K562 (cell line): ENCODE results near the gene ZNF521. TPM values are rescaled to one million over a fixed set of nuclear protein-coding genes. Genes with fewer than 3 reads are reported as not detected.

Experiments
- ARID1B ChIP-seq: fragments of 450-650 bp; IDR thresholded peaks from 2 replicates; pipeline ENCODE4 v1.6.1; 2016; ENCODE audit warnings: antibody characterized with exemption, mild to moderate bottlenecking, inconsistent platforms
- ATF4 ChIP-seq: fragments of 450-650 bp; formaldehyde crosslinking; IDR thresholded peaks from 2 replicates; pipeline ENCODE4 v1.4.0; 2022; ENCODE audit warnings: mild to moderate bottlenecking, moderate library complexity
- CXXC5 ChIP-seq: fragments of 250-450 bp; sonication (Bioruptor Pico); IDR thresholded peaks from 2 replicates; pipeline ENCODE4 v1.8.0; 2022; ENCODE audit warnings: inconsistent platforms, mild to moderate bottlenecking, moderate library complexity
- E2F6 ChIP-seq, 2 experiments: IDR thresholded peaks; 2 replicates each; pipeline ENCODE4 v1.6.1; 2011; ENCODE audit warnings: borderline replicate concordance in 1 of 2, control low read depth in 1 of 2, low read depth in 1 of 2, low read length in 1 of 2, mild to moderate bottlenecking in 1 of 2, mixed read lengths in 1 of 2, moderate library complexity in 1 of 2; ENCODE audit not compliant: insufficient read depth in 1 of 2, insufficient read length in 1 of 2, poor library complexity in 1 of 2, severe bottlenecking in 1 of 2; ENCODE audit errors: extremely low read depth in 1 of 2
- FOXO4 ChIP-seq: fragments of 450-650 bp; formaldehyde crosslinking; IDR thresholded peaks from 2 replicates; pipeline ENCODE4 v1.4.0; 2020; ENCODE audit warnings: mild to moderate bottlenecking, moderate library complexity
- GTF2E2 ChIP-seq: fragments of 200-800 bp; sonication (Bioruptor generic); IDR thresholded peaks from 2 replicates; pipeline ENCODE4 v1.6.1; 2016; ENCODE audit warnings: missing genetic modification characterization, missing compliant biosample characterization
- HNRNPLL ChIP-seq: fragments of 200-400 bp; formaldehyde crosslinking; IDR thresholded peaks from 2 replicates; pipeline ENCODE4 v1.6.1; 2017; ENCODE audit warnings: low read length, low read depth, mild to moderate bottlenecking; ENCODE audit not compliant: poor library complexity, severe bottlenecking
- HOMEZ ChIP-seq: fragments of 250-450 bp; sonication (Bioruptor Pico); IDR thresholded peaks from 2 replicates; pipeline ENCODE4 v1.4.0; 2020; ENCODE audit warnings: mild to moderate bottlenecking, moderate library complexity
- LCOR ChIP-seq: sonication (generic); formaldehyde crosslinking; IDR thresholded peaks from 2 replicates; pipeline ENCODE4 v1.8.0; 2022; ENCODE audit warnings: mild to moderate bottlenecking, missing genetic modification reagents
- MBD2 ChIP-seq: sonication (generic); IDR thresholded peaks from 2 replicates; pipeline ENCODE4 v1.6.1; 2016; ENCODE audit warnings: low read depth, borderline replicate concordance
- PATZ1 ChIP-seq: fragments of 250-450 bp; sonication (Bioruptor Pico); IDR thresholded peaks from 2 replicates; pipeline ENCODE4 v1.5.0; 2020; ENCODE audit warnings: mild to moderate bottlenecking, borderline replicate concordance
- RBM22 ChIP-seq: fragments of 200-400 bp; formaldehyde crosslinking; IDR thresholded peaks from 2 replicates; pipeline ENCODE4 v1.6.1; 2018; ENCODE audit warnings: low read length, low read depth; ENCODE audit not compliant: poor library complexity, severe bottlenecking
- TARDBP ChIP-seq: fragments of 450-650 bp; IDR thresholded peaks from 2 replicates; pipeline ENCODE4 v1.6.1; 2016
- ZBTB2 ChIP-seq: fragments of 450-650 bp; IDR thresholded peaks from 2 replicates; pipeline ENCODE4 v1.6.1; 2016; ENCODE audit warnings: antibody characterized with exemption
- ZNF311 ChIP-seq: fragments of 250-450 bp; sonication (Bioruptor Pico); IDR thresholded peaks from 2 replicates; pipeline ENCODE4 v1.4.0; 2020; ENCODE audit warnings: mild to moderate bottlenecking, moderate library complexity
- ZNF584 ChIP-seq: fragments of 200-800 bp; sonication (Bioruptor generic); IDR thresholded peaks from 2 replicates; pipeline ENCODE4 v1.6.1; 2016; ENCODE audit warnings: low read depth, mild to moderate bottlenecking, missing genetic modification characterization, missing compliant biosample characterization
- ZNF668 ChIP-seq: fragments of 250-450 bp; sonication (Bioruptor Pico); IDR thresholded peaks from 2 replicates; pipeline ENCODE4 v1.8.0; 2022; ENCODE audit warnings: mild to moderate bottlenecking, inconsistent platforms
- ZNF77 ChIP-seq: fragments of 250-450 bp; sonication (Bioruptor Pico); IDR thresholded peaks from 2 replicates; pipeline ENCODE4 v1.5.0; 2020
- ZZZ3 ChIP-seq: fragments of 450-650 bp; IDR thresholded peaks from 2 replicates; pipeline ENCODE4 v1.6.1; 2016; ENCODE audit warnings: antibody characterized with exemption, mild to moderate bottlenecking, moderate library complexity
- polyA plus RNA-seq, 8 experiments: library from polyadenylated mRNA; depleted of rRNA in 4 of 8; stranded (reverse) in 5 of 8; unstranded in 3 of 8; fragments of >200 nt; fragmentation: Nextera tagmentation in 2 of 8; fragmentation: Illumina TruSeq in 1 of 8; extraction: Ambion mirVana in 2 of 8; extraction: Trizol in 1 of 8; gene quantifications; 2 replicates each; pipeline versions ENCODE4 v1.2.1 to v1.2.3, GENCODE V29; 2011 to 2014; ENCODE audit warnings: inconsistent platforms in 1 of 8, missing spikeins in 1 of 8
- total RNA-seq, 7 experiments: library from RNA; depleted of rRNA in 6 of 7; stranded (reverse); fragments of >200 nt in 6 of 7; fragmentation: Illumina TruSeq in 2 of 7; extraction: Trizol in 2 of 7; gene quantifications; 2 replicates each; pipeline versions ENCODE4 v1.2.1 to v1.2.3, GENCODE V29; 2011 to 2021; ENCODE audit warnings: low replicate concordance in 1 of 7

Gene ZNF521
- total and polyA plus RNA-seq, 9 of the 15 experiments (the other 6 are each of a cell fraction or from before 2014, with no cell fraction given): 1.2 to 5.8 (median 1.6) TPM

- TF ChIP-seq GTF2E2 (tag) (no peak), MBD2 (peak; percentile 72; the same call in 1 of the 2 replicates), PATZ1 (0 out of 2 replicates have a peak, but pooled peaks have one; percentile 43), ARID1B (peak; percentile 94), ZNF584 (no peak), ZBTB2 (0 out of 2 replicates have a peak, but pooled peaks have one; percentile 20), RBM22 (no peak), ZZZ3 (no peak), HNRNPLL (no peak), TARDBP (peak; percentile 48; the same call in 1 of the 2 replicates), FOXO4 (CRISPR knock-in tag) (no peak), HOMEZ (CRISPR knock-in tag) (no peak), LCOR (peak; percentile 63; the same call in 1 of the 2 replicates), ZNF77 (no peak), CXXC5 (CRISPR knock-in tag) (peak; percentile 52), ZNF668 (CRISPR knock-in tag) (no peak), ATF4 (CRISPR knock-in tag) (0 out of 2 replicates have a peak, but pooled peaks have one; percentile 49), ZNF311 (CRISPR knock-in tag) (peak; percentile 53; the same call in 1 of the 2 replicates), E2F6 (IDR thresholded peaks at IDR 0.05; ENCODE audit: borderline replicate concordance in 1 of 2, extremely low read depth in 1 of 2, insufficient read depth in 1 of 2, insufficient read length in 1 of 2, low read depth in 1 of 2, low read length in 1 of 2, poor library complexity in 1 of 2, severe bottlenecking in 1 of 2) (no peak)
Measured at GRCh38 chr18:25223211-25223610, 128.8 kb downstream of the ZNF521 start (continued).
